HEK293T (cell line): ENCODE data around the gene KCNQ2.

Source experiments
- ARNT ChIP-seq: fragments of 450-650 bp; IDR thresholded peaks from 2 replicates; pipeline ENCODE4 v1.6.1; 2017; ENCODE audit warnings: mild to moderate bottlenecking
- BHLHE40 ChIP-seq: fragments of 450-650 bp; IDR thresholded peaks from 2 replicates; pipeline ENCODE4 v1.6.1; 2016; ENCODE audit warnings: mild to moderate bottlenecking, moderate library complexity, borderline replicate concordance
- CTBP1 ChIP-seq: fragments of 450-650 bp; IDR thresholded peaks from 2 replicates; pipeline ENCODE4 v1.6.1; 2016; ENCODE audit warnings: borderline replicate concordance
- FOXA1 ChIP-seq: fragments of 450-650 bp; IDR thresholded peaks from 2 replicates; pipeline ENCODE4 v1.6.1; 2016; ENCODE audit warnings: mild to moderate bottlenecking
- HDGF ChIP-seq: fragments of 450-650 bp; IDR thresholded peaks from 2 replicates; pipeline ENCODE4 v1.6.1; 2017; ENCODE audit warnings: antibody characterized with exemption, borderline replicate concordance
- L3MBTL2 ChIP-seq: fragments of 450-650 bp; conservative IDR thresholded peaks from 2 replicates; pipeline ENCODE4 v1.6.1; 2016; ENCODE audit warnings: mild to moderate bottlenecking
- LEF1 ChIP-seq: fragments of 450-650 bp; IDR thresholded peaks from 2 replicates; pipeline ENCODE4 v1.6.1; 2017; ENCODE audit warnings: mild to moderate bottlenecking, borderline replicate concordance
- NFRKB ChIP-seq: fragments of 450-650 bp; IDR thresholded peaks from 2 replicates; pipeline ENCODE4 v1.6.1; 2016; ENCODE audit warnings: mild to moderate bottlenecking, moderate library complexity
- SP1 ChIP-seq: fragments of 450-650 bp; IDR thresholded peaks from 2 replicates; pipeline ENCODE4 v1.6.1; 2017
- SUZ12 ChIP-seq: fragments of 450-650 bp; IDR thresholded peaks from 2 replicates; pipeline ENCODE4 v1.6.1; 2016; ENCODE audit warnings: mild to moderate bottlenecking
- TARDBP ChIP-seq: fragments of 450-650 bp; IDR thresholded peaks from 2 replicates; pipeline ENCODE4 v1.6.1; 2016

GRCh38 chr20:63365601-63366389 is 106.7 kb downstream of the KCNQ2 start:
- TF ChIP-seq NFRKB: no peak
- TF ChIP-seq SUZ12: no peak
- no peak for TF ChIP-seq ARNT
- no peak for TF ChIP-seq SP1
- TF ChIP-seq CTBP1: no peak
- no peak for TF ChIP-seq FOXA1
- TF ChIP-seq HDGF: no peak
- no peak for TF ChIP-seq TARDBP
- no peak for TF ChIP-seq BHLHE40
- TF ChIP-seq LEF1: no peak
- no peak for TF ChIP-seq L3MBTL2
